Measurements from ENCODE around the gene NFATC1.

The NFATC1 gene

GRCh38 chr18:79521416-79522205 is 125.9 kb downstream of the NFATC1 start:
- DNase-seq (ENCODE audit: low spot score), result no peak

- DNase-seq (ENCODE audit: low spot score), result no peak
Observed at GRCh38 chr18:79522451-79523205, 126.9 kb downstream of the NFATC1 start.

GRCh38 chr18:79523206-79523735 is 127.5 kb downstream of the NFATC1 start:
- DNase-seq (ENCODE audit: low spot score), result no peak

- no peak for DNase-seq (ENCODE audit: low spot score)
Observed at GRCh38 chr18:79523736-79524180, 128.0 kb downstream of the NFATC1 start.

GRCh38 chr18:79524181-79525078 is 128.7 kb downstream of the NFATC1 start:
- no peak for DNase-seq (ENCODE audit: low spot score)

- no peak for DNase-seq (ENCODE audit: low spot score)
Observed at GRCh38 chr18:79525556-79526467, 130.1 kb downstream of the NFATC1 start.

- no peak for DNase-seq (ENCODE audit: low spot score)
Observed at GRCh38 chr18:79526468-79527460, 131.0 kb downstream of the NFATC1 start.

GRCh38 chr18:79527656-79528315 is 132.1 kb downstream of the NFATC1 start:
- no peak for DNase-seq (ENCODE audit: low spot score)

GRCh38 chr18:79528316-79528695 is 132.6 kb downstream of the NFATC1 start:
- no peak for DNase-seq (ENCODE audit: low spot score)

- peak; percentile 81 for DNase-seq (ENCODE audit: low spot score)
Observed at GRCh38 chr18:79528846-79529245, 133.1 kb downstream of the NFATC1 start.

GRCh38 chr18:79529296-79529695 is 133.6 kb downstream of the NFATC1 start:
- DNase-seq (ENCODE audit: low spot score), result no peak

GRCh38 chr18:79529991-79530390 is 134.3 kb downstream of the NFATC1 start:
- no peak for DNase-seq (ENCODE audit: low spot score)

GRCh38 chr18:79530821-79531220 is 135.1 kb downstream of the NFATC1 start:
- no peak for DNase-seq (ENCODE audit: low spot score)

GRCh38 chr18:79531386-79531785 is 135.7 kb downstream of the NFATC1 start:
- no peak for DNase-seq (ENCODE audit: low spot score)

- DNase-seq (ENCODE audit: low spot score), result no peak
Observed at GRCh38 chr18:79531926-79532312, 136.2 kb downstream of the NFATC1 start.

- no peak for DNase-seq (ENCODE audit: low spot score)
Observed at GRCh38 chr18:79532313-79533007, 136.7 kb downstream of the NFATC1 start.

- no peak for DNase-seq (ENCODE audit: low spot score)
Observed at GRCh38 chr18:79533146-79533545, 137.4 kb downstream of the NFATC1 start.

- no peak for DNase-seq (ENCODE audit: low spot score)
Observed at GRCh38 chr18:79533591-79533990, 137.9 kb downstream of the NFATC1 start.

GRCh38 chr18:79534356-79534755 is 138.6 kb downstream of the NFATC1 start:
- DNase-seq (ENCODE audit: low spot score), result no peak

Measured in HuH-7.5 (cell line).